Myocyte (in vitro differentiated cells): Measurements from ENCODE around the gene ARMH2. TPM values are rescaled to one million over a fixed set of nuclear protein-coding genes. Genes with fewer than 3 reads are reported as not detected.
"Not testable (repeated sequence)": the region's sequence is repeated elsewhere in the genome, so short reads cannot be mapped to it uniquely, and the experiment has no call there.

ENCODE experiments used
- DNase-seq: peaks from one replicate; pipeline ENCODE4 v3.0.0-alpha.2; 2012; ENCODE audit warnings: low read depth
- total RNA-seq: library from RNA; depleted of rRNA; stranded (reverse); fragments of >200 nt; gene quantifications from 2 replicates; pipeline ENCODE4 v1.2.3, GENCODE V29; 2014

Gene ARMH2
- total RNA-seq, 1 donor from 2014 or later = not detected

GRCh38 chr6:24765968-24766367 is 32.7 kb downstream of the ARMH2 start:
- not testable (repeated sequence) for DNase-seq

DNA sequence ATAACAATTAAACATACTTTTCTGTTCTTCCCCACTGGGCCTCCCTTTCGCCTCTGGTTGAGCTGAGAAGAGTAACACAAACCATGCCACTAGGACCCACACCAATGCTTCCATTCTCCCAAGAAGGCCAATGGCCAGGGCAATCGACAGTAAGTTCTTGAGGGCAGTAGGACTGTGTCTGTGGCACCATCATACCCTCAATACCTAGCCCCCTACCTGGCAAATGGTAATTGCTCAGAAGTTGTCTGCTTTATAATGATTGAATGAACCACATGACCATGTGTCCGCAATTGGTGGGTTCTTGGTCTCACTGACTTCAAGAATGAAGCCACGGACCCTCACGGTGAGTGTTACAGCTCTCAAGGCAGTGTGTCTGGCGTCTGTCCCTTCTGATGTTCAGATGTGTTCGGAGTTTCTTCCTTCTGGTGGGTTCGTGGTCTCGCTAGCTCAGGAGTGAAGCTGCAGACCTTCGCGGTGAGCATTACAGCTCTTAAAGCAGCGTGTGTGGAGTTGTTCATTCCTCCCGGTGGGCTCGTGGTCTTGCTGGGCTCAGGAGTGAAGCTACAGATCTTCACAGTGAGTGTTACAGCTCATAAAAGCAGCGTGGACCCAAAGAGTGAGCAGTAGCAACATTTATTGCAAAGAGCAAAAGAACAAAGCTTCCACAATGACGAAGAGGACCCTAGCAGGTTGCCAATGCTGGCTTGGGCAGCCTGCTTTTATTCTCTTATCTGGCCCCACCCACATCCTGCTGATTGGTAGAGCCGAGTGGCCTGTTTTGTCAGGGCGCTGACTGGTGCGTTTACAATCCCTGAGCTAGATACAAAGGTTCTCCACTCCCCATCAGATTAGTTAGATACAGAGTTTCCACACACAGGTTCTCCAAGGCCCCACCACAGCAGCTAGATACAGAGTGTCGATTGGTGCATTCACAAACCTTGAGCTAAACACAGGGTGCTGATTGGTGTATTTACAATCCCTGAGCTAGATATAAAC is 33.6 kb downstream of the ARMH2 start:
- DNase-seq = not testable (repeated sequence)

- no peak for DNase-seq
Measured at GRCh38 chr6:24763578-24763977, 35.1 kb downstream of the ARMH2 start.

- DNase-seq = no peak
Measured at GRCh38 chr6:24761851-24762250, 36.9 kb downstream of the ARMH2 start.

GRCh38 chr6:24761193-24761835 is 37.4 kb downstream of the ARMH2 start:
- no peak for DNase-seq

DNA sequence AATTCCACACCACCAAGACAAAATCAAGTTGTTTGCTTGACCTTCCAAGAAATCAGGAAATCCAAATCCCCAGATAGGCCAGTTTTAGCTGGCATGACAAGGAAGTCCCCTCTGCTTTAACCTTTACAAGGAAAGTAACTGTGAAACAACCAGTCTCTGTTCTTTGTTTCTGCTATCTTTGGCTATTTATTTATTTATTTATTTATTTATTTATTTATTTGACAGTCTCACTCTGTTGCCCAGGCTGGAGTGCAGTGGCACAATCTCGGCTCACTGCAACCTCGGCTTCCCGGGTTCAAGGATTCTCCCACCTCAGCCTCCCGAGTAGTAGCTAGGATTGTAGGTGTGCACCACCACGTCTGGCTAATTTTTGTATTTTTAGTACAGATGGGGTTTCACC is 38.5 kb downstream of the ARMH2 start:
- no peak for DNase-seq

DNA sequence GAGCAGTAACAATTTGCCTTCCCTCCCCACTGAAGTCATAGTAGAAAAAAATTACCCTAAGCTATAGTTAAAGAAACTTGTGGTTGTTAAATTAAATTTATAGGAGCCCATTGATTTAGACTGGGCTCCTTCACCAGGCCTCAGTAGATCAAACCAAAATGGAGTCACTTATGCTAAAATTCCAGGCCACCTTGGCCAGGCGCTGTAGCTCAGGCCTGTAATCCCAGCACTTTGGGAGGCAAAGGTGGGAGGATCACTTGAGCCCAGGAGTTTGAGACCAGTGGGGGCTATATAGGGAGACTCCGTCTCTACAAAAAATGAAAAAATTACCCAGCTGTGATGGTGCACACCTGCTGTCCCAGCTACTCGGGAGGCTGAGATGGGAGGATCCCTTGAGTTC is 39.0 kb downstream of the ARMH2 start:
- no peak for DNase-seq

DNA sequence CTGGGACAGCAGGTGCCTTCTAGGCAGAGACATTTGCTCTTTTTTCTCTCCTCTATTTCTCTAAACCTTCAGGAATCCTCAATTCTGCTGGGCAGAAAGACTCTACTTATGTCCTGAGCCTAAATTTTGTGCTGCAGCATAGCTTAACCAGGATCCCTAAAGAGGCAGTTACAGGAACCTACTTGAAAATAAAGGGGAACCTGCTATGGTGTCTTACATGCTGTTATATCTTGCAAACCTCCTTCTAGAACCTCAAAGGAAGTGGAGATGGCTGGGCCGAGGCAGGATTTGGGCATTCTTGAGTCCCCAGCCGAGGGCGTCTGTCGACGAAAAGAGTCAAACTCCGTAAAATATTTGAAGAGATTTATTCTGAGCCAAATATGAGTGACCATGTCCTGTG is 41.1 kb downstream of the ARMH2 start:
- DNase-seq = no peak

- no peak for DNase-seq
Measured at GRCh38 chr6:24755279-24755678, 43.4 kb downstream of the ARMH2 start.

DNA sequence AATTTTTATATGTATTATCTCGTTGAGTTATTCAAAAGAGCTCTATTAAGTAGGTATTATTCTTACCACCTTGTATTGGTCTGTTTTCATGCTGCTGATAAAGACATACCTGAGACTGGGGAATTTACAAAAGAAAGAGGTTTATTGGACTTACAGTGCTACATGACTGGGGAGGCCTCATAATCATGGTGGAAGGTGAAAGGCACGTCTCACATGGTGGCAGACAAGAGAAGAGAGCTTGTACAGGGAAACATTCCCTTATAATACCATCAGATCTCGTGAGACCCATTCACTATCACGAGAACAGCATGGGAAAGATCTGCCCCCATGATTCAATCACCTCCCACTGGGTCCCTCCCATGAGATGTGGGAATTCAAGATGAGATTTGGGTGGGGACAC is 44.3 kb downstream of the ARMH2 start:
- not testable (repeated sequence) for DNase-seq

- DNase-seq = no peak
Measured at GRCh38 chr6:24753545-24753944, 45.2 kb downstream of the ARMH2 start.

GRCh38 chr6:24752917-24753492 is 45.7 kb downstream of the ARMH2 start:
- no peak for DNase-seq

- no peak for DNase-seq
Measured at GRCh38 chr6:24752503-24752902, 46.2 kb downstream of the ARMH2 start.

GRCh38 chr6:24750878-24751277 is 47.8 kb downstream of the ARMH2 start:
- DNase-seq = not testable (repeated sequence)

DNA sequence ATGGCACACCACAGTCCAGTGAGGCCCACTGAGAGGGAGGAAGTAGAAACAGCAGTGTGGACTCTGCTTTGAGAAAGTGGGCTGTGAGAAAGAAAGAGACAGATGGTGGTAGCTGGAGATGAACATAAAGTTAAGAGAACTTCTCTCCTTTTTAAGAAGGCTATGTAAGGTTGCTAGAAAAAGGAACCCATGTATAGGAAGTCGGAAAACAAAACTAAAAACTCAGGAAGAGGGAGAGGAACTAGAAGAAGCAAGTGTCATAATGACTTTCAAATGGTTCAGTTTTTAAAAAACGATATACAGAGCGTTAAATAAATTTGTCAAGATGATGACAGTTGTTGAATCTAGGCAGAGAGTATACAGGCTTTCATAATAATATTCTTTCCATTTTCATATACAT is 49.4 kb downstream of the ARMH2 start:
- DNase-seq = no peak

Other genes with a start within 250 kb of the ARMH2 start
- under 0.01 and 0.08 TPM in 2 replicates for gene KIAA0319, start 152.7 kb downstream of the ARMH2 start, total RNA-seq
- gene TDP2, start 132.0 kb downstream of the ARMH2 start, total RNA-seq = 15.1 and 16.0 TPM in 2 replicates
- gene ACOT13, start 131.8 kb downstream of the ARMH2 start, total RNA-seq = 11.6 and 13.1 TPM in 2 replicates
- 120 and 146 TPM in 2 replicates for gene C6orf62, start 79.8 kb downstream of the ARMH2 start, total RNA-seq
- gene GMNN, start 24.0 kb downstream of the ARMH2 start, total RNA-seq = 7.5 and 12.1 TPM in 2 replicates
- gene RIPOR2, start 137.0 kb upstream of the ARMH2 start, total RNA-seq = 28.6 and 50.0 TPM in 2 replicates